Stimulated activated CD4-positive, alpha-beta T cell treated with anti-CD3 and anti-CD28 coated beads, Interleukin-15, amount 100 ng/mL, for 24 hours (primary cell): ENCODE measurements around the gene SFT2D1.
A peak's percentile ranks its signal among the peaks of the same experiment; 100 is the strongest.

Source experiments
- DNase-seq: peaks from one replicate; pipeline ENCODE4 v3.0.0-alpha.2; 2020

SFT2D1 gene

DNA sequence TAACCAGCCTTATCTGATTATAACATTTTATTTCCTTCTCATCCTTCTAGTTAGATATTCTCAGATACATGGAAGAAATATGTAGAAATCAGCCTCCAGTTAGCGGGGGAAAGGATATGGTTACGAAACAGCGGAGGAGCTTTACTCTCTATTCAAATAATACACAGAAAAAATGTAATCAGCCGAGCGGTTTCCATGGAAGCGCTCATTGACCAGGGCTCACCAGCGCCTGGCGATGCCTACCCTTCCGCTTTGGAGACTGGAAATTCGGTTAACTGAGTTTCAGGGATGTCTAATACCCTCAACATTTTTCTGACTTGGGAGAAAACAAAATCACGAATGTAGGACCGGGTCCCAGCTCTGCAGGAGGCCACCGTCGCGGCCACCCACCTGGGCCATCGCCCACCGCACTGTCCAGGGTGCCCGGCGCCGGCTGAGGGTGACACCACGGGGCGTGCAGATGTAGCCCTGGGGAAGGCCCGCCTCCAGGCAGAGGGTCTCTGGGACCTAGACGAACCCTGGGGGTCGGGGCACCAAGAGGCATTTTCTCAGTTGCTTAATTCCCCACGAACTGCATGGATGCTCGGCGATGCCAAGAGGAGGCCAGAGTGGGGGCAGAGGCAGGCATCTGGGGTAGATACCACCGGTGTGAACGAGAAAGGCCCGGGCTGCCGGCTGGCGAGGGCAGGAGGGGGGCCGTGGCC is 35.8 kb downstream of the SFT2D1 start:
- DNase-seq, result no peak

GRCh38 chr6:166305562-166306117 is 36.7 kb downstream of the SFT2D1 start:
- no peak for DNase-seq

DNA sequence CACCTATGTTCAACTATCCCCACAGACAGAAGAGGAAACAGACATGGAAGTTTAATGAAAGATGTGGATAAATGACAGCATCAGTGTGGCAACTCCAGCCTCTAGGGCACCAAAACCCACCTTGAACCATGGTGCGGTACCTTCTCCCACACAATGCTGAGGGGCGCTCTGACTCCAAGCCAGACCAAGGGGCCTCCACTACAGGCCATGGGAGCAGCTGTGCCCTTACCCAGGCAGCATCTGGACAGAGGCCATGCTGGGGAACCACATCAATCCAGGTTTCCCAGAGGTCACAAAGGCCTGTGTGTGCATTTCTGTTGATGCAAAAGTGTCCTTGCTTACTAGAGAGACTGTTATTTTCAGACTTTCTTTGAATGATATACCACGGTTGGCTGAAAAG is 38.2 kb downstream of the SFT2D1 start:
- no peak for DNase-seq

DNA sequence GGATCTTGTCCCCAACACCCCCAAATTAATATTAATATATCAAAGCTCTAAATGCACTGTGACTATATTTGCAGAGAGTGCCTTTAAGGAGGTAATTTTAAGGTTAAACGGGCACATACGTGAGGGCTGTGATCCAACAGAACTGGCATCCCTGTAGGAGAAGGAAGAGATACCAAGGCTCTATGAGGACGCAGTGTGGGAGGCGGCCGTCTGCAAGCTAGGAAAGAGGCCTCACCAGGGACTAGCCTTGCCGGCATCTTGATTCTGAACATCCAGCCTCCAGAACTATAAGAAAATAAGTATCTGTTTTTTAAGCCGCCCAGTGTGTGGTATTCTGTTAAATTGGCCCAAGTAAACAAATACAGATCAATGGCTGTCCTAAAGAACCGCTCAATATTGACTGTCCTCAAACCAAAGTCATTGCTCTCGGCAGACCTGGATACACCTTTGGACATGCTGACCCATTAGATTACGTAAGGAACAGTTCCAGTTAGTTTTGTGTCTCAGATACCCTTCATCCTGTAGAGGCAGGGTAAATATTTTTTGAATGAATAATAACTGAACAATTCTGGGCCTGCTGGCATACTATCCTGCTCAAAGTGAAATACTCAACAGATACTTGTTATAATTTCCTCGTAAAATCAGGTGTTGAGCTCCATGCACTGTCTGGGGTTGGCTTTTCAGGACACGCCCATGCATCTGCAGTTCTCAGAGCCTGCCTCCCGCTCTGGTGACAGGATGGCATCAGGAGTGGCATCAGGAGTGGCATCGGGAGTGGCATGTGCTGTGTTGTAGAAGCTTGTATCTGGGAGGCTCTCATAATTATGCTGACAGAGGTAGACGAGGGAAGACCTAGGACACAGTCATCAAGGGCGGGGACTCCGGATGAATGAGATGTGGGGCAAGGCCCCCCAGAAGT is 40.5 kb downstream of the SFT2D1 start:
- DNase-seq, result no peak

GRCh38 chr6:166300357-166300987 is 41.9 kb downstream of the SFT2D1 start:
- no peak for DNase-seq

GRCh38 chr6:166297606-166298005 is 44.7 kb downstream of the SFT2D1 start:
- no peak for DNase-seq

DNA sequence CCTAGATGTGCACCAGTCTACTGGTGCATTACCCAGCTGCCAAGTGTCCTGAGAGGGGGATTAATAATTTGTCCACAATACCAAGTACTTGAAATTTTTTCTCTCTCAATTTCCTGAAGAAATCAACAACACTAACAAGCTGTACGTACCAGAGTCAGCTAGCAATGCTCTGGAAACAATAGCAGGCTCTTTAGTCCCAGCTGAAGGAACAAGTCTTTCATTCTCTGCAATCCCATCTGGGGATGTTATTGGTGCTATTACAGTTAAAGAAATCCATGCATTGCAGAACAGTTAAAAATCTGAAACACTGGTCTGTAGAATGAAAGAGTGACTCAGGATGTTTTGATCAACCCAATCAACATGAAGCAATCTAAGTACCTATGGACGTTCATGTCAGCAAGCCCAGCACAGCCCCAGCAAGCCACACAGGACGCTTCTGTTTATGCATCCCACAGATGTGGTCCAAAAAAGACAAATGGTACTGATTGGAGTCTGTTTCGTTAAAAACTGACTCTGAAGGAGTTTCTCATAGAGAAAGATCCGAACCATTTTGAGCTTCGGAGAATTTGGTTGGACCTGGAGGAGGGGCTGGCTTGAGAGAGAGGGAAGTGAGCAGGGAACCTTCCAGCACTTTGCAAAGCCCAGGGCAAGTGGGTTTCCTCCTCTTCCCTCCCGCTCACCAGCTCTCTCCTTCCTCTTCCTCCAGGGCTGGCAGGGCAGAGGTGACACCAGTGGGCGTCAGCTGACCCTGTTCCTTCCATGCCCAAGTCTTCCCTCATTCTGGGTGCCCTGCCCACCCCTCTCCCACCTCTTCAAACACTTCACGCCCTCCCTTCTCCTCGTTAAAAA is 46.1 kb downstream of the SFT2D1 start:
- DNase-seq, result no peak

- DNase-seq, result no peak
These were observed 48.4 kb downstream of the SFT2D1 start for GRCh38 chr6:166293731-166294584.

DNA sequence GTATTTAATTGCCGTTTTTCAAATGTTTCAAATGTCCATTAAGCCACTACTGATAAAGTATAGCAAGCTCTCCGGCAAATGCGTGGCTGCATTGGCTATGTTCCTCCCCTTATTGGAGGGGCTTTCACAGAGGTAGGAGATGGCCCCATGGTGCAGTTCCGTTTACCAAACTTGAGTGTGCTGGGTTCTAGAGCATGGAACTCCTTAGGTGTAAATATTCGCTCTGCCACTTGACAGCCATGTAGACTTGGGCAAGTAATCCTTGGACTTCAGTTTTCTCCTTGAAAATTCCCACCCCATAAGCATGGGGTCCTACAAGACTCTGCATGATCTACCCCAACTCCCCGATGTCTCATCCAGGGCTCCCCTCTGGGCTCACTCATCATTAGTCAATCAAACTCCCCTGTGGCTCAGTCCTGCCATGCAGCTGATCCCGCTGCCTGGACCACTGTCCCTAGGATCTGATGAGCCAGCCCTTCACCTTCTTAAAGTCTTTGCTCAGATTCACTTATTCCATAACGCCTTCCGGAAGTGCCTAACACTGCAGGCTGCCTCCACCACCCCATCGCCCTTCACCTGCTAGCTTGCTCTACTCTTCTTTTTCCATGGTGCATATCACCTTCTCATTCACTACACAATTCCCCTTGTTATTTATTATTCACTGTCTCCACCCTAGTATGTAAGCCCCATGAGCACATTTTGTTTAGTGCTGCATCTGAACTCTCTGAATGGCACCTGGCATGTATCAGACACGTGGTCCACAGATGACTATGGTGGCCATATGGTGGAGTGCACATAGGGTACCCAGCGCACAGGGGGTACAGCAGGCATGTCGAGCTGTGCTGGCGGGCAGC is 52.9 kb downstream of the SFT2D1 start:
- DNase-seq, result no peak

DNA sequence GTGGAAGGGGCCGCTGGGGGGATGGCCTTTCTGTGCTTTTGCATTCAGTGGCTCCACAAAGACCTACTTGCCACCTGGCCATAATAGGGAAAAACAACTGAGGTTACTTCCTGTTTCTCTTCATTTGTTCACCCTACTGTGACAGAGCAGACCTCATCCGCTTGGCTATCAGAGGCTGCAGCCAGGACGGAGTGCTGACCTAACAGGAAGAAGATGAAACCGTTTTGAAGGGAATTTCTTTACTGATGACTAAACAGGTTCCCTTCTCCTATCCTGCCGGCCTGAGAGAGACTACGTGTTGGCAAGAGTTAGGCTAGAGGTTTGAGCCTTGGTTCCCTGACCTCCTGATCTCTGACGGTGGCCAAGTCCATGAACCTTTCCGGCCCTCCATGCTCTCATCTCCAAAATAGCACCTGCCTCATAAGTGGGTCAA is 55.5 kb downstream of the SFT2D1 start:
- DNase-seq, result no peak

GRCh38 chr6:166285233-166285632 is 57.1 kb downstream of the SFT2D1 start:
- DNase-seq, result no peak

DNA sequence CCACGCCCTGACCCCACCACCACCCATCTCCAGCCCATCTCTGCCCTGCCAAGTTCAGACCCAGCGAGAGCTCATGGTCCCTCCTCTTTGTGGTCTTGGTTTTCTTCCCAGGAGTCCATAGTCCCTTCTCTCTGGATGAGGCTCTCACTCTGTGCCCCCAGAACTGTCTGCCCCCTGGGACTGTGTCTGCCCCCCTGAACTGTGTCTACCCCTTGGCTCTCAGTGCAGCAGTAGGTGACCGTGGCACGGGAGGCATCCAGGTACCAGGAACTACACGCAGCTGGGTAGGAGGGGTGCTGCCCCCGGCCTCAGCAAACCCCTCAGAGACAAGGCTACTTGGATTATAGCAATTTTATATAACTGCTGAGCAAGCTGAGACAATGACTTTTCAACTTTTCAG is 57.7 kb downstream of the SFT2D1 start:
- no peak for DNase-seq

DNA sequence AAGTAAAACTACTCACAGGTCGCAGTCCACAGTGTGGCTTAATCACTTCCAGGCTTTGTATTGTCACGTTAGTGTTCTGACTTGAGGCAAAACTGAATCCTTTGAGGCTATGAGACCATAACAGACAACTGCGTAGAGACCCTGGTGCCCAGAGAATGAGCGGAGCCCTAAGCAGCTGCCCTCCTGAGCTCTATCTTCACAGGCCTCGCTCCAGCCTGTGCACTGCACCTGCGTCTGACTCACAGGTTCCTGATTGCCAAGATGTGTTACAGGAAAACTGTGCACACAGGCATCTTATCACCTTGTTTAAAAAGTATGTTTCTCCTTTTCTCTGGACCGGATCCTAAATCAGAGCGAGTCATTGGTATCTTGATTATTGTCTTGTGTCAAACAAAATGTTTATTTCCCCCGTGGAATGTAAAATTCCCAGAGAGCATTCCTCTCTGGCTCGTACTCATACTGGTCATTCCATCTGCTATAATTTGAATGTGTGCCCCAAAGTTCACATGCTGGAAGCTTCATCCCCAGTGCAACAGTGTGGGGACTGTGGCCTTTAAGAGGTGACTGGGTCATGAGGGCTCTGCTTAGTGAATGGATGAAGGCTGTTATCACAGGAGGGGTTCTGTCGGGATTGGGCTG is 59.8 kb downstream of the SFT2D1 start:
- no peak for DNase-seq

GRCh38 chr6:166281104-166281503 is 61.2 kb downstream of the SFT2D1 start:
- no peak for DNase-seq

DNA sequence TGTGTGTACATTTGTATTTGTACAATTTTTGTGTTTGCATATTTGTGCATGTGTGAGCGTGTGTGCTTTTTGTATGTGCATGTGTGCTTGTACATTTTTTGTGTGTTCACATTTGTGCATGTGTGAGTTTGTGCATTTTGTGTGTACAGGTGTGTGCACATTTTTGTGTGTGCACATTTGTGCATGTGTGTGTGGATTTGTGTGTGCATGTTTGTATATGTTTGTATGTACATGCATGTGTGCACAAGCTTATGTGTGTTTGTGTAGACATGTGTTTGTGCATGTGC is 63.0 kb downstream of the SFT2D1 start:
- no peak for DNase-seq

DNA sequence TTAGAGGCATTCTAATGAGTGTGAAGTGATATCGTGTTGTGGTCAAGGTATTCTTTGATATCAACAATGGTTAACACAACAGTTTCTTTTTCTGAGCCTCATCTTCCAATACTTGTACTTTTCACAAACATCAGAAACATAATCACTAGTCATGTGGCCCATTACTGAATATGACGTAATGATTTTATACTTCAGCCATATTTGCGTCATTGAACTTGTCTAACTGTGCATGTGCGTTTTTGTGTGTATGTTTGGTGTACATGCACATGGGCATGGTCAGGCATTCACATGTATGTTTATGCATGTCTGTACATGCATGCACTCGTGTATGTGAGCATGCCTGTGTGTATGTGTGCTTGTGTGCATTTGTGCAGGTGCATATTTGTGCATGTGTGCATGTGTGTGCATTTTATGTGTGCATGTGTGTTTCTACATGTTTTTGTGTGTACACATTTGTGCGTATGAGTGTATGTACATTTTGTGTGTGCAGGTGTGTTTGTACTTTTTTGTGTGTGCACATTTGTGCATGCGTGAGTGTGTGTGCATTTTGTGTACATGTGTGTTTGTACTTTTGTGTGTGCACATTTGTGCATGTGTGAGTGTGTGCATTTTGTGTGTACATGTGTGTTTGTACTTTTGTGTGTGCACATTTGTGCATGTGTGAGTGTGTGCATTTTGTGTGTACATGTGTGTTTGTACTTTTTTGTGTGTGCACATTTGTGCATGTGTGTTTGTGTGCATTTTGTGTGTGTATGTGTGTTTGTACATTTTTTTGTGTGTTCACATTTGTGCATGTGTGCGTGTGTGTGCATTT is 63.6 kb downstream of the SFT2D1 start:
- no peak for DNase-seq

DNA sequence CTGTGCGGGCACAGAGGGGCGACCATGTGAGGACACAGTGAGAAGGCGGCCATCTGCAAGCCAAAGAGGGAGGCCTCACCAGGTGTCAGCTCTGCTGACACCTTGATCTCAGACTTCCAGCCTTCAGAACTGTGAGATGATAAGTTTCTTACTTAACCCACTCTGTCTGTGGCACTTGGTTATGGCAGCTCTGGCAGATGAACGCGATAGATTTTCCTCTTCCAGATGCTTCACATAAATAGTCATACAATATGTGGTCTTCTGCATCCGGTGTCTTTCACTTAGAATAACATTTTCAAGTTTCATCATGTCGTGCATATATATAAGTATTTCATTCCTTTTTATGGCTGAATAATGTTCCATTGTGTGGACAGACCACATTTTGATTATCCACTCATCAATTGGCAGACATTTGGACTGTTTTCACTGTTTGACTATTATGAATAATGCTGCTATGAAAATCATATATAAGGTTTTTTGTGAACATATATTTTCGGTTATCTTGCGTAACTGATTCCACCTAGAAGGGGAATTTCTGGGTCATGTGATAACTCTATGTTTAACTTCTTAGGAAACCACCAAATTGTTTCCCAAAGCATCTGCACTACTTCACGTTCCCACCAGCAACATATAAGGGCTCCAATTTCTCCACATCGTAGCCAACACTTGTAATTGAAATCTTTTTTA is 64.3 kb downstream of the SFT2D1 start:
- DNase-seq, result no peak

DNA sequence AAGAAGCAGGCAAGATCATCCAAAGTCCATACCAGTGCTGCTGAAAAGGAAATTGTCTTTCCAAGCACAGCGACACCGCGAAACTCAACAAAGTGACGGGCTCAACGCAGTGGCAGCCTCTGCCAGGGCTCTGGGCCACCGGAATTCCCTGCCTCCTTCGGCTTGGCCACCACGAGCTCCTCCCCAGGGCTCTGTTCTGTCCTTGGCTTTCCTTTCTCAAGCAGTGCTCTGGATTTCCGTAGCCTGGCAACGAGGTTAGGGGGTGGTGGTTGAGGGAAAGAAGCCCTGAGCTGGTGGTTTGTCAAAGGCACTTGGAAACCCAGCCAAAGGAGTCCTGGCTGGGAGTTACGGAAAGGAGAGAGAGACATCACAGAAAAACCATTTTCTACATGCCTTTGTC is 65.3 kb downstream of the SFT2D1 start:
- no peak for DNase-seq

DNA sequence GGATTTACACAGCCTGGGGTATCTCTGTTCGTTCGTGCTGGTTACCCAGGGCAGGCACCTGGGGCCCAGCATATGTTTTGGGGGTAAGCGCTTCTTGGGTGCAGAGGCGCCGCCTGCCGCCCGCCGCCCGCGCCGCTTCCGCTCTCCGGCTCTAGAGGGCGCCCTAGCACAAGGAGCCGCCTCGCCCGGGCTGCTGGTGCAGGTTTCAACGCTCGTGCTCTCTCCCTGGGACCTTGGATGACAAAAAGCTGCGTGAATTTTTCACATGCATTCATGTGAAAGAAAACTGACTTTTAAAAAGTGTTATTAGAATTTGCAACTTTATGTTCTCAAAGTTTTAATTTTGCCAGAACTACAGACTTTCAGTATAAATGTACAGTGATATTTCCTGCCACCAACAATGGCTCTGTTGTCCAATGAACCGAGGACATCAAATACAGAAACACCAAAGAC is 66.6 kb downstream of the SFT2D1 start:
- peak; percentile 82 for DNase-seq
